HG03066 (cell line): ENCODE measurements around the gene STARD5.
A peak's percentile ranks its signal among the peaks of the same experiment; 100 is the strongest.
"Not testable (repeated sequence)": the region's sequence is repeated elsewhere in the genome, so short reads cannot be mapped to it uniquely, and the experiment has no call there.

Source experiments
- ATAC-seq: cut with Tn5 transposase; IDR thresholded peaks from one replicate; pipeline ENCODE4 v1.9.1; 2021; ENCODE audit warnings: low read depth; ENCODE audit not compliant: unreplicated experiment

Gene STARD5, protein sequence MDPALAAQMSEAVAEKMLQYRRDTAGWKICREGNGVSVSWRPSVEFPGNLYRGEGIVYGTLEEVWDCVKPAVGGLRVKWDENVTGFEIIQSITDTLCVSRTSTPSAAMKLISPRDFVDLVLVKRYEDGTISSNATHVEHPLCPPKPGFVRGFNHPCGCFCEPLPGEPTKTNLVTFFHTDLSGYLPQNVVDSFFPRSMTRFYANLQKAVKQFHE

DNA sequence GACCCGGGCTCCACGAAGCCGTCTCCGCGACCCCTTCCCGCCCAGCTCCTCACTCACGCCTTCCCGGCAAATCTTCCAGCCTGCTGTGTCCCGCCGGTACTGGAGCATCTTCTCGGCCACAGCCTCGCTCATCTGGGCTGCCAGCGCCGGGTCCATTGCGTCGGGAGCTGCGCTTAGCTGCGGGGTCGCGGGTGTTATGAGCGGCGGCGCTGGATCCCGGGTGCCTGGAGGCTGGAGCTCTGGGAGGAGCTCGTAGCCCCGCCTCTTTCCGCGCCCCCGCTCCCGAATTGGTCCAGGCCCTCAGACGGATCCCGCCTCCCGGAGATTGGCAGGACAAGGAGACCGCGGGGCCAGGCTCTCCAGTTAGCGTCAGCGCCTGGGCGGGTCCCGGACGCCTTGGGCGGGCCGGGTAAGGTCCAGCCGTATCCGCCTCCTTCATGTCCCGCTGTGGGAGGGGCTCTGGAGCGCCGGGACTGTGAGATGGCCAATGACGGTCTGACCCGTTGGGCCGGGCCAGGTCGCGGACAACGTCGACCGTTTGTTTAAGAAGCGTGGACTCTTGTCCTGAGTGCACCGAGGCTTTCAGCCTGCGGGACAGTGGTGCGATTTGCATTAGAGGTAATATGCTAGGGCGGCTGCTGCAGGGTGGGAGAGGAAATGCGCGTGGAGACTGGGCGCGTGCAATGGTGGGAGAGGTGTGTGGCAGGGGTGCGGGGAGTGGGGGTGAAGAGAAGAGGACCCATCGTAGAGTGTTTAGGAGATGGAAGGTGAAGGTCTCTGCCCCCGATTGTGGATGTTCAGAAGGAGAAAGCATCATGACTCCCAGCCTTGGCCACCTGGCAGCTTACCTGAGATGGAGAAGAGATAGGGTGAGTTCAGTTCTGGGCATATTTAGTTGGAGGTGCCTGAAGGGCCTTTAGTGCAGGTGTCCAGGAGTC lies at the start of gene STARD5:
TSS of gene STARD5 (minus strand) at position 198 of the 938 bp plus-strand sequence. CDS start at position 156, 42 bp downstream.
- peak; percentile 98 for ATAC-seq

DNA sequence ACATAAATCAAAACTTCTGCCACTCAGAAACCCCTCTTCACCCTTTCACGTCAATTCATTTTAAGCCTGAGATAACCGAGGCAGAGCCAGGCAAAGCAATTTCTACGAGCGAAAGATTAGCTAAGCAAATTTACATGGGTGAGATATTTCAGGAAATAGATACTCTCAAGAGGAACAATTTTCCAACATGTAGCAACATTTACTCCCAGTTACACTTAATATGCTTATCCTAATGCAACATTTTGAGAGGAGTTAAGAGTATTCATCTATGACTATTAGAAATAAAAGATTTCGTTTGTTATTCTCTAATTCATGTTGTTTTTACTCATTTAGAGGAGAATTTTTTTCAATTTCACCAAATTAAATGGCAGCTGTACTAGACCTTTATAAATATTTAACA lies 49.2 kb upstream of the STARD5 start:
- ATAC-seq = no peak

DNA sequence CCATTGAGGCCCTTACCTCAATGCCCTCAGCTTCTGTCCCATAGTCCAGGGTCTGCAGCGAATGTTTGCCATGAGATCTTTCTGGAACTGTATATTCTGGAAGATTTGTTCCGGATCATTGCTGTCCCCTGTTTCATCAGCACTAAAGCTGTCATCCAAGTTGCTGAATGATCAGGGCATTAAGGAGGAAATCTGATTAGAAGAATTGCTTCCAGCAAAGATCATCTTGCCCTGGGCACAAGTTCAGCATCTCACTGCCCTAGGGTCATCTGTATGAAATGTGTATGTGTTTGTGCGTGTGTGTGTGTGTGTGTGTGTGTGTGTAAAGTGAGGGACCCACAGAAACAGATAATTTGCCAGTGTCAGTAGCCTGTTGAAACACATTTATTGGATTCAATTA lies 48.6 kb upstream of the STARD5 start:
- no peak for ATAC-seq

DNA sequence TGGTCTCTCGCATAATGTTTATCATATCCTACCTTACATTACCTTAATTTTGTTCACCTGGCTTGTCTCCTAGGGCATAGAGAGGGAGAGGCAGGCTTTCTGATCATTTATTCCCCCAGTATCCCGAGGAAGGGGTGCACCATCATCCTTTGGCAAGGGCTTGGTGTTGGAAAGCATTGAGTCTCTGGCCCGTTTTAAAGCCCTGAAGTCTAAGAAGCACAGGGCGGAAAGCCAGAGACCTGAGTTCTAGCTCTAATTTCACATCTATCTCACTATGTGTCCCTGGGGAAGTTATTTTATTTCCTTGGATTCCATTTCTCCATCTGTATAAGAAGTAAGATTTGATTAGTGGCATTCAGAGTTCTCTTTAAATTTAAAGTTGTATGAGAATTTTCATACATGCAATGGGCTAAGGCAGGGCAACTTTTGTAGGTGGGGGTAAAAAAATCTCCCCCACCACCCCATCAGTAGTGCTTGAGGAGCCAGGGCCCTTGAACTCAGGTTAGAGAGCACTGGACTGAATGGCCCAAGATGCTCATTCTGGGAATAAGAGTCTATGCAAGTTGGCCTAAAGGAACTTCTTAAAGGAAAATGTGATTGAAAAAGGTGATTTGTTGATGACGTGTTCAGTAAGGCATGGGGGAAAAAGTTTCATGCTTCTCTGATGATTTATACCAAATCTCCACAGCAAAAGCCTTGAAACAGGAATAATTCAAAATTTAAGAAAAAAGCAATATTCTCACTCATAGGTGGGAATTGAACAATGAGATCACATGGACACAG lies 40.0 kb upstream of the STARD5 start:
- ATAC-seq = no peak

DNA sequence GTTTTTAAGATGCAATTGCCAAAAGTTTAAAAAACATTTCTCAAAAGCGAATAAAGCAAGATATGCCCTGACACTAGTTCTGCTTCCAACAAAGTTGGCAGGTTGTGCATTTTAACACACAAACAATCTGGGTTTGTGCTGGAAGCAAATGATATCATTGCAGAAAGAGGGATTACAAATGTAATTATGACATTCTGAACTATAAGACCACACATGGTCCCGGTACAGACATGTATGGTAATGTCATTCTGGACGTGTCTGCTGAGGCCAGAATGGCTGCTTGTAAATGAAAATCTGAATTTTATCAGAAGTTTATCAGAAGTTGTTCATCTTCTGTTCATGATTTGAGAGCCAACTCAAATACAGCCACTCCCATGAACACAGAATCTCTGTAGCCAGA lies 39.3 kb upstream of the STARD5 start:
- no peak for ATAC-seq

DNA sequence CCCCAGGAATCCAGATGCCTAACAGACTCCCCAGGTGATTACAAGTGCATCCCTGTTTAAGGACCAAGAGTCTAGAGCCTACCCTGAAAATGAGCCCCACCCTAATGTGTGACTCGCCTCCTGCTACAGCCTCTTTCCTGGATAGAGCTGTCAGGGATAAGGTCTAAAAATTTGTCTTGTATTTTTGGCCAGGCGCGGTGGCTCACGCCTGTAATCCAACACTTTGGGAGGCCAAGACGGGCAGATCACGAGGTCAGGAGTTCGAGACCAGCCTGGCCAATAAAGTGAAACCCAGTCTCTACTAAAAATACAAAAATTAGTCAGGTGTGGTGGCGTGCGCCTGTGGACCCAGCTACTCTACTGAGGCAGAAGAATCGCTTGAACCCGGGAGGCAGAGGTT lies 38.8 kb upstream of the STARD5 start:
- ATAC-seq = no peak

DNA sequence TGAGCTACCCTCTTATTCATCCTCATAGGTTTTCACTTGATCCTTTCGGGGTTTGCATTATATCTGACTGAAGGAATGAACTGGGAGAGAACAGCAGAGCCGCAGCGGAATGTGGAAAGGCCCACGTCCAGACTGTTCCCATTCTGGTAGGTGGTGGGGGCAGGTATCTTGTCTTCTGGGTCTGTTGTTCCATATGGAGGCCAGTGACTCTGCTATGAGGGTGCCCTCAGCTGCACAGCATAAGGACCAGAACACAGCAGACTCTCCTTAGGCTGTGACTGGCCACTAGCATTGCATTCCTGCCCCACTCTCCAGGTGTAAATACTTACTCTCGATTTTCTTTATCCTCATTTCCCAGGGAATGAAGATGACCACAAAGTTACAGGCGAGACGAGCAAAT lies 38.0 kb upstream of the STARD5 start:
- ATAC-seq = no peak

DNA sequence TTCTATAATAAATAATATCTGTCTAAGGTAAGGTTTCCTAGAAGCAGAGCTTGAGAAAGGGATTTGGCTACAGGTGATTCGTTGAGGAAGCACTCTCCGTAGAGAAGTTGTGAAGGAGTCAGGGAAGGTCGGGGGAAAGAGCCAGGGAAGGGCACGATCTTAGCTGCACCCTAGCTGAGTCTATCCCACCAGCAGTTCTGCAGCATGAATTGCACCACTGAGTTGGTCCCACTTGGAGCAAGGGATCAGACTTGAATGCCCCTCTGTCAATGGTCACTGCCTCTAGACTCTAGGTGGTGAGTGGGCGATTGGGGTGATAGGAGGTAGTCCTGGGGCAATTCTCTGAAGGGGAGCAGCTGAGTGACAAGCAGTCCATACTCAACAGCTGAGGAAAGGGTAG lies 36.5 kb upstream of the STARD5 start:
- no peak for ATAC-seq

DNA sequence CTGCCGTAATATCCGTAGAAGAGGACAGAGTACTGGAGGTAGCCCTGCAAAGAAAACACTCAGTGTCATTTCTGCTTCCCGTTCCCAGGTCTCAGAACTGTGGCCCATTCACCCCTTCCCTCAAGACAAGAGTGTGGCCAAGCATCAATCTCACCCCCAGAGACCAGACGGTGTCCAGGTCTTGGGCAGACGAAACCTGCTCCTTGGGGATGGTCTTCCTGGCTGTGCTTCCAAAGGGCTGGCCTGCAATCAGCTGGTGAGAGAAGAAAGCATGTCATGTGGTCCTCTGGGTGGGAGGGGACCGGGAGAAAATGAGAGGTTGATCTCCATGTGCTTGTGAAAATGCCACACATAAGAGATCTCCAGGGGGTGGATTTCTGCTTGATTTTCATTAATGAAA lies 34.3 kb upstream of the STARD5 start:
- ATAC-seq = no peak

DNA sequence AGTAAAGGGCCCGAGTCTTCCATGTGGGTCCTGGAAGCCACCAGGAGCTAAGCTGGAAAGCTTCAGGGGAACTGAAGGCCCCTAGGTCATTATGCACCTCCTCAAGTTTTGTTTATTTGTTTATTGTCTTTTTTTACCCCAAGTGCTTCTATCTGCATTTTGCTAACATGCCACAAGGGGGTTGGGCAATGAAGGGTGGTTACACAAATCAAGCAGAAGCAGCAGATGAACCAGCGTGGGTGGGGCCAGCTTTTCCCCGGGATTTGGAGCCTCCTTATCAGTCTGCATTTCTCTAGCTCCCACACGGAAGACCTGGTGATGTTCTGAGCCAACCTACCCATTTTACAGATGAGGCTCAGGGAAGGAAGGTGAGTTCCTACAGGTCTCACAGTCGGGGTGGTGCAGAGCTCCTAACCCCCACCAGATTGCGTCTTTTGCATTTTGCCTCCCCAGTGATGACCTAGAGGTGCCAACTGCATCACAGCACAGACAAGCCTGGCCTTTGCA lies 33.3 kb upstream of the STARD5 start:
- no peak for ATAC-seq

DNA sequence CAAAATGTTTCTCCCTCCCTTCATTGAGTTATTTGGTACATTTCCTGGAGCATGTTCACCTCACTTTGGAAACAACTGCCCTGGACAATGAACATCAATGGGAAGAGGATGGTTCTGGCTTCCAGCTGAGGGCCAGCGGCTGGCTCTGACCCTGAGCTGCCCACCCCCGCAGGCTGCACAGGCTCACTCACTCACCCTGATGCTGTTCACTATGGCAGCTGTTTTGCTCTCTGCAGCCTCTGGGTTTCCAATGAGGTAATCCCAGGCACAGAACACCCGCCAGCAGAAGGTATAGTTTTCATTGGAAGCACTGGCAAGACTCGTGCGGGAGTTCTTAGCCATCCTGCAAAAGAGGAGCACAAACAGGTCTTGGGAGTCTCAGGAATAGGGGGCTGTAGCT lies 32.3 kb upstream of the STARD5 start:
- no peak for ATAC-seq

DNA sequence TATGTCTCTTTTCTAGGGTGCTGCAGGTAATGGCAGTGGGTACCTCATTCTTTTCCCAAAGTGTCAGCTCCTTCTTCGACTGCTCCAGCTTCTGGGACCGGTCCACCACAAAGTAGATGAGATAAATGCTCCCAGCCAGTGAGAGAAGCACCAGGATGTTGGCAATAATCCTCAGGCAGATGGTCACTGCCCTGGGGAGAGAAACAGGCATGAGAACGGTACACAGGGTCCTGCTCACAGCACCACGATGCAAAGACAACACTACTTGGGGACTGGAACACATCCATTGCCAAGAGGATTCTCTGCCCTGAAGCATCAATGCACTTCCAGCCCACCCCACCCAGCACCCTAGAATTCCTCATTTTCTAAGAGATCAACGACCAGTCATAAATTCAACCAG lies 27.7 kb upstream of the STARD5 start:
- ATAC-seq = no peak

DNA sequence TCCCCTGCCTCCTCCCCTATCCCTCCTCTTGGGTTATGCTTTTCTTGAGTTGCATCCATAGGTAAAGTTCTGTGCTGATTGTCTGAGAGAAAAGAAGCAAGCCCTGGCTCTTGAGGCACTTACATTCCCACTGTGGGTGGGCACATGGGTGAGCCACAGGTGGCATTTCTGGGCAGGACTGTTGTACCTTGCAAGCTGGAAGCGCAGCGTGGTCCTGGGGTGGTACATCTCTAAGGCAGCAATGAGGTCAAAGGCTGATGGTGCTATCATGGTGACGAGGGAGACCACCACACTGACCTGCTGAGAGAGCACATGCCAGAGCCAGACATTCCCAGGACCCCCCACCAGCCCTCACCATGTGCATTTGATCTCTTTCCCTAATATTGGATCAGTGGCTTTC lies 25.3 kb upstream of the STARD5 start:
- ATAC-seq = no peak

DNA sequence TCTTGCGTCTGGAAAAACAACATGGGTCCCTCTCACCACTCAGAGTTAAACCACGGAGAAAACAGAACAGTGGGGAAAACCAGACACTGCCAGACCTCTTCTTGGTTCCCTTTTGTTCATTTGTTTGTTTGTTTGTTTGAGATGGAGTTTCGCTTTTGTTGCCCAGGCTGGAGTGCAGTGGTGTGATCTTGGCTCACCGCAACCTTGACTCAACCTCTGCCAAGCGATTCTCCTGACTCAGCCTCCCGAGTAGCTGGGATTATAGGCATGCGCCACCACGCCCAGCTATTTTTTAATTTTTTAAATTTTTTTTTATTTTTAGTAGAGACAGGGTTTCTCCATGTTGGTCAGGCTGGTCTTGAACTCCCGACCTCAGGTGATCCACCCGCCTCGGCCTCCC lies 24.8 kb upstream of the STARD5 start:
- ATAC-seq = not testable (repeated sequence)

DNA sequence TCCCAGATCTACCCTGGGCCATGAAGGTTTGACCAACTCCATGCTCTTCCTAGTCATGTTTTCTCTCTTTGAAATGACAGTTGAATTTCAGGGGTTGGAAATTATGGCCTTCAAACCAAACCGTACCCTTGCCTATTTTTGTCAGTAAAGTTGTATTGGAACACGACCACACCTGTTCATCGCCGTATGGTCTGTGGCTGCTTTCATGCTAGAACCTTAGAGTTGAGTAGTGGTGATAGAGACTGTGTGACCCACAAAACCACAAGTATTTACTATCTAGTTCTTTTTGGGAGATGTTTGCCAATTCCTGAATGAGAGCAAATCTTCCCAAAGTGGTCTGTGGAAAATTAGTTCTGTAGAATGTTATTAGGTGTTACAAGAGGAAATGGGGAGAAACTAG lies 24.0 kb upstream of the STARD5 start:
- ATAC-seq = no peak

DNA sequence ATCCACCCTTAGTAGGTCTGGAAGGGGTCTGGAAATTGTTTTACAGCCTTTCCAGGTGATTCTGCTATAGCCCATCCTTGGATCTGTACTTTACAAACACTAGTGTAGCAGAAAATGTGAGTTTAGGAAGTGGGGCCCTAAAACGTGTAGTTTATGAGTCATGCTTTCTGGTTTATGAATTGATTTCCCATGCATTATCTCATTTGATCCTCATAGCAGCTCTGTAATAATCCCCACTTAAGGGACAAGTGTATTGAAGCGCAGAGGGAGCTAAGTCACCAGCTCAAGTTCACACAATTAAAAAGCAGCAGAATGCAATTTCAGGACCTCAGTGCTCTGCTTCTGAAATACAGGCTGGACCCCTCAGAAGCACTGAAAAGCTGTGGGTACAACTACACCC lies 22.7 kb upstream of the STARD5 start:
- ATAC-seq = no peak

DNA sequence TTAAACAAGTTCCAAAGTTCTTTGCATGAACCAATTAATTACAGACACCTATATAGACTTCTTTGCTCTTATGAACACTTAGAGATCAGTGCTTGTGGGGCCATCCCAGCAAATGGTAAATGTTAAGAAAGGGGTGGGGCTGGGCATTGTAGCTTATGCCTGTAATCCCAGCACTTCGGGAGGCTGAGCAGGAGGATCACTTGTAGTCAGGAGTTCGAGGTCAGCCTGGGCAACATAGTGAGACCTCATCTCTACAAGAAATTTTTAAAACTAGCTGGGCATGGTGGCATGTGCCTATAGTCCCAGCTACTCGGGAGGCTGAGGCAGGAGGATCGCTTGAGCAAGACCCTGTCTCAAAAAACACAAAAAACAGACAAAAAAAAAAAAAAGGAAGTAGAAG lies 19.4 kb upstream of the STARD5 start:
- ATAC-seq = no peak

DNA sequence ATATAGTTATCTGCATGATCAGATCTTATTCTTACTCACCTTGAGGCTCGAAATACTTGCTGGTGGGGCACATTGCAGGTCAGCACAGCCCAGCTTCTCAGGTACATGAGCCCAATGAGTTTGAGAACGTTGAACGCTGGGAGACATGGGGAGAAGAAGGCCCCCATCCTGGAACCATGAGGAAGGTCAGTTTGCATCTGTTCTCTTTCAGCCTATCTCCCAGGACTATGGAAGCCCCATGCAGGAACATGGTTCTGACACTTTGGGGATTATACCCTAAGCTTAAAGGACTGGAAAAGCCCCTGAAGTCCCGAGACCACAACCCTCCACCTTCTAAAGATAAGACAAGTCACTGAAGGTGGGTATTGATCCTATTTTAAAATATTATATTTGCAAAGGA lies 17.4 kb upstream of the STARD5 start:
- no peak for ATAC-seq

DNA sequence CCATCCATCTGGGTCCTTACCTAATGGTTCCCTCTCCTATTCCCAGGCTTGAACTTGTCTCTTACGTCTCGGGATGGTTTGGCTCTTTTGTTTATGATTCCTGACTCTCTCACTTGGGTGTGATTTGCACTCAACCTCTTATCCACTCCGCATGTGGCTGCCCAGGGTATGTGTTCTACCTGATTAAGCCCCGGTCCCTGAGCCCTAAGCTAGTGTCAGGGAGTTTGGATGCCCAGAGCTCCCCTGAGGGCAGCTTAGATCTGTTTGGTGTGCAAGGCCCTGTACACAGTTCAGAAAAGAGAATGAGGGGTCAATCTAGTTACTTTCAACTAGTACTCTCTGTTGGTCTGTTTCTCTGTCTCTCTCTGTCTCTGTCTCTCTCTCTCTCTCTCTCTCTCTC lies 15.9 kb upstream of the STARD5 start:
- ATAC-seq = no peak

DNA sequence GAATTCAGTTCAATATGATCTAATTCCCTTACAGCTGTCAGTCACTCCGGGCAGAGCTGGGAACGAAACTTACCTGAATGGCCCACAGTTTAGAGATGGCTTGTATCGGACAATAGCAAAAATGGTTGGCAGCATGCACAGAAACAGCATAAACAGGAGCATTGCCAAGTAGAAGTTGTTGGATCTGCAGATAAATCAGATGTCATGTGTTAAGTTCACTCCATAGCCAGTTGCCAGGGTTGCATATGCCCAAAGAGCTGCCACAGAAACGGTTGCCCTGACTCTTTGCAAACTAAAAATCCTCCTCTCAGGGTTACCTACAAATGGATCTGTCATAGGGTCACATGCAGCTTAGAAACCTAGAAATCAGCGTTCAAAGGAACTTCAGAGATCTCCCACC lies 15.4 kb upstream of the STARD5 start:
- no peak for ATAC-seq
